CD4-positive, alpha-beta T cell treated with Interleukin-17A for 1 hour (primary cell): ENCODE measurements around the gene GIPC3.

ENCODE experiments used
- DNase-seq: peaks from one replicate; pipeline ENCODE4 v3.0.0-alpha.2; 2020

The GIPC3 gene

DNA sequence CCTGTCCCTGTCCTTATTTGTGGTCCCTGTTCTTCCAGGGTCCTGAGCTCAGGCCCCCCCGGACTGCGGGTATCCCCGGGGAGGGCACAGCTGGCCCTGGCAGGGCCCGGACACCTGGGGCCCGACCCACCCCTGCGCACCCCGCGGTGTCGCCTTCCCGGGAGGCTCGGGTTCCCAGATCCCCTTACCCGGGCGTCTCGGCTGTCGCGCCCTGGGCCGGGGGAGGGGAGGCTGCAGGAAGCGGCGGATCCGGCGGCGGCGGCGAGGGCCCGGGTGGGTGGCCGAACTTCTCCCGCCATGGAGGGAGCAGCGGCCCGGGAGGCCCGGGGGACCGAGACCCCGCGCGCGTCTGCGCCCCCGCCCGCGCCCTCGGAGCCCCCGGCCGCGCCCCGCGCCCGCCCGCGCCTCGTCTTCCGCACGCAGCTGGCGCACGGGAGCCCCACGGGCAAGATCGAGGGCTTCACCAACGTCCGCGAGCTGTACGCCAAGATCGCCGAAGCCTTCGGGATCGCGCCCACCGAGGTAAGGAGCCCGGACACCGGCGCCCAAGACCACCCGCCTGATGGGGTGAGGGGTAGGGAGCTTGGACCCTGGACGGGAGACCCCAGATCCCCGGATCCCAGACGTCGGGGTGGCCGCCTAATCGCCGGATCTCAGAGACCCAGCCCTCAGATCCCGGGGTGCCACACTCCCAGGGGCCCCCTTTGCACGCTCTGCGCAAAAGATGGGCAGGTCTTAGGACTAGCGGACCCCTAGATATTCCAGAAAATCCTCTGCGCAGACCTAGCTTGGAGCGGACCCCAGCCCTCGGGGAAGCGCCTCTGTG lies at the start of gene GIPC3:
Gene GIPC3, plus strand, starts transcription at position 178 of the 826 bp plus-strand sequence. Its CDS starts 120 bp downstream, at position 298.
- no peak for DNase-seq

DNA sequence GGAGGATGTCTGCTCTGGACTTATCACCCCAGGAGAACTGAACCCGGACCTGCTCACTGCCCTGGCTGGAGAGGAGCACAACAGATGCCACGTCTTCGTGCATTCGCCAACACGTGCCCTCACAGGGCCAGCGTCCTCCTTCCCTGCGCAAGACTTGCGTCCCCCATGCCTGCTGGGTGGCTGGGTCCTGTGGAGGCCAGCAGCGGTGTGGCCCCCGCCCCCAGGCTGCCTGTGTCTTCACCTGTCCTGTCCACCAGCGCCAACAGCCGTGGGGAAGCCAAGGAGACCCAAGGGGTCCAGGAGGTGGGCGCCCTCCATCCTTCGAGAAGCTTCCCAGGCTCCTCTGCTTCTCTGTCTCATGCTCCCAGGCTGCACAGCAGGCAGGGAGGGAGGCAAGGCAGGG lies 49.7 kb upstream of the GIPC3 start:
- DNase-seq = no peak

DNA sequence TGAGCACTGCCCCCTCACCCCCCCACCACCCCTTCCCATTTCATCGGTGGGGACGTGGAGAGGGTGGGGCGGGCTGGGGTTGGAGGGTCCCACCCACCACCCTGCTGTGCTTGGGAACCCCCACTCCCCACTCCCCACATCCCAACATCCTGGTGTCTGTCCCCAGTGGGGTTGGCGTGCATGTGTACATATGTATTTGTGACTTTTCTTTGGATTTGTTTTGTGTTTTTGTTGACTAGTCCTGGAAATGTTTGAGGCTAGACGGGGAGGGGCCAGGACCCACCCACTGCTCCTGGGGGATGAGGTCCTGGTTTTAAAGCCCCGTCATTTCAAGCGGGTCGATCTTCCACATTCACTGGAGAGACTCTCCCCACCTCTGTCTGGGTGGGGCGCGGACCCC lies 49.3 kb upstream of the GIPC3 start:
- DNase-seq = no peak

- no peak for DNase-seq
These were observed 48.7 kb upstream of the GIPC3 start for GRCh38 chr19:3536429-3537100.

DNA sequence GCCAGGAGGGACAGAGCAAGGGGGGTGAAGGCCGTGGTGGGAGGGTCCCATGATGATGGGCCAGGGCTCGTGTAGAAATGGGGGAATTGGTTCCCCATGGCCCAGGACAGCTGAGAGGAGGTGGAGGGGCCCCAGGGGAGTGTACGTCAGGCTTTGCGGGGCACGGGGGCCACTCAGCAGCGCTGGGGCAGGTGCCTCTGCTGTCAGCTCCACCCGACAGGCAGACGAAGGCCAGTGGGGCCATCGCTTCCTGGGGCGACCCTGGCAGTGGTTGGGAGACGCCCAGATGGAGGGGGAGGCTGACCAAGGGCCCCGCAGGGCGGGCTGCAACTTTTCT lies 48.2 kb upstream of the GIPC3 start:
- DNase-seq = no peak

DNA sequence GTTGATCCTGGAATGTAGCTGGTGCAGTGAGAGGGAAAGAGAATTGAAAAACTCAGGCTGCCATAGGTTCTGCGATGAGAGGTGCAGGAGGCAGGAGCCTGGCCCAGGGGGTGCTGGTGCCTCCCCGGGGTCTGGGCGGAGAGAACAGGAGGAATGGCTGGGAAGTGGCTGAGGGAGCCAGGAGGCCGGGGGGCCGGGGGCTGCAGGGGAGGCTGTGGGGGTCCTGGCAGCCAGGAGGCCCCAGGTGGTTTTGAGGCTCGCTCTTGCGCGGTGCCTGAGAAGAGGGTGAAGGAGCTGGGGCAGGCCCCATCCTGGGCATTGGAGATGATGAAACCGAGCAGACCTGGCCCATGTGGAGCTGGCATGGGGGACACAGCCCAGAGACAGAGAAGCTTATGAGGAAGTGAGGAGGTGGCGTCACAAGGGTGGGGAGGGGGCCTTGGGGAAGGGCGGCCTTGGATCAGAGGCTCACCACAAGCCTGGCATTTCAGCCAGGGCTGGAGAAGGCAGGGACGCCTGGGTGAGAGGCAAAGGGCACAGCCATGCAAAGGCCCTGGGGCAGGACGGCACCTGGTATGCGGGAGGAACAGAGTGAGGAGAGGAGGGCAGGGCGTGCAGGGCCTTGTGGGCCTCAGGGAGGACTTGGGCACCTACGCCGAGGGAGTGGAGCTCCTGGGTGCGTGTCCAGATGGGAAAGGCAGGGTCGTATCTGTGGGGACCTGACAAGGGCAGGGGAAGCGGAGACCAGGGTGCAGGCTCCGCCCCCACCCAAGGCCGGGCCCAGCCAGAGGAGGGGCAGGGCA lies 47.6 kb upstream of the GIPC3 start:
- no peak for DNase-seq

DNA sequence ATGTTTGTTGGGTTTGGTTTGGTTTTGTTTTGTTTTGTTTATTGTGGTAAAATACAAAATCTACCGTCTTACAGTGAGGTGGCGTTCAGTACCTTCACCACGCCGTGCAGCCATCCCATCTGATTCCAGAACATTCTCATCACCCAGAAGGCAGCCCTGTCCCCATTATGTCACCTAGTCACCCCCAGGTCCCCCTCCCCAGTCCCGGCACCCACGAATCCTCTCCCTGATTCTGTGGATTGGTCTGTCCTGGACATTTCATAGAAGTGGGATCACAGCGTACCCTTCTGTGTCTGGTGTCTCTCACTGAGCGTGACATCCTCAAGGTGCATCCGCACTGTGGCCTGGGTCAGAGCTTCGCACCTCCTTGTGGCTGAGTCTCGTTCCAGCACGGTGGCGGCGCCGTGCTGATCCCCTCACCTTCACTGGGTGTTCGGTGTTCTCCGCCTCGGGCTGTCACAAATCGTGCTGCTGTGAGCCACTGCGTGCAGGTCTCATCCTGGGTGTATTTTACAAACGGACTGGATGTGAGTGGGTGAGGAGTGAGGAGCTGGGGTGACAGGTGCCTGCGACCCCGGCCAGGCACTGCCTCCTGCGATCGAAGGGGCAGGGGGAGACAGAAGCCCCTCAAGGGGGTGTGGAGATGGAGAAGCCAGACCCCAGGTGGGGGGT lies 46.9 kb upstream of the GIPC3 start:
- no peak for DNase-seq

GRCh38 chr19:3538965-3539755 lies 46.1 kb upstream of the GIPC3 start, which contains the start of gene TEKTIP1:
TEKTIP1 (plus strand) TSS chr19:3539174; CDS start chr19:3539178, 4 bp downstream.
- DNase-seq = no peak

GRCh38 chr19:3539756-3540118 lies 45.5 kb upstream of the GIPC3 start:
- DNase-seq = no peak

GRCh38 chr19:3543150-3544057 lies 41.9 kb upstream of the GIPC3 start:
- no peak for DNase-seq

GRCh38 chr19:3544058-3544376 lies 41.3 kb upstream of the GIPC3 start:
- no peak for DNase-seq

DNA sequence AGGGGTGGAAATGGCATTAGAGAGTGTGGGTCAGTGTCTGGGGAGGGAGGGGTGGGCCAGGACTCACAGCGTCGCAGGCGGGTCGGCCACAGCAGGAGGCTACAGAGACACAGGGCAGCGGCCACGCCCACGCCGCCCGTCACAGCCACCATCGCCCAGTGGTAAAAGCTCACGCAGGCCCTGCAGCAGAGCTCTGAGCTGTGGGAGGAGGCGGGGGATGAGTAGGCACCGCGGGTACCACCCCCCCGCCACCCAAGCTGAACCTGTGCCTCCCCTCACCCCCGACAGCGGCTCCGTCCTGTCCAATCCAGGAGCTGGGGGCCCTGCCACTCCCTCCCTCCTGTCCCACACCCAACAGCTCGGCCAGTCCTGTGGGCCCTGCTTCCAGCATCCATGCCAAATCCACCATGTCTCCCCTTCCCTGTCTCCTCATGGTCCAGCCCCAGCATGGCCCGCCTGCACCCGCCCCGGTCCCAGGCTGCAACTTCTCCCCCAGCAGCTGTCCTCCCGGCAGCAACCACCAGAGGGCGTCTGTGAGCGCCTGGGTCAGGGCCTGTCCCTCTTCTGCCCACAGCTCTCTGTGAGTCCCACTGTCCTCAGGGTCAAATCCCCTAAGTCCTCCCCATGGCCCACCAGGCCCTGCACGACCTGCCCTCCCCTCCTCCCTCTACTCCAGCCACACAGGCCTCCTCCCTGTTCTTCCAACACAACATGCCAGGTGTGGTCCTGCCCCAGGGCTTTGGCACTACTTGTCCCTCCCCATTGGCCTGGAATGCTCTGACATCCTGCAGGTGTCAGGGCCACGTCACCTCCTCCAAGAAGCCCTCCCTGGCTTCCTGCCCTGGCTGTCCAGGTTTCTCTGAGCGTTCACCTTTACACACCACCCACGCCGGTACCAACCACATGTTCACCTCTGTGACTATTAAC lies 40.3 kb upstream of the GIPC3 start:
- peak; percentile 80 for DNase-seq

- DNase-seq = no peak
These were observed 39.6 kb upstream of the GIPC3 start for GRCh38 chr19:3545669-3546034.

GRCh38 chr19:3546119-3546518 lies 39.2 kb upstream of the GIPC3 start:
- no peak for DNase-seq

DNA sequence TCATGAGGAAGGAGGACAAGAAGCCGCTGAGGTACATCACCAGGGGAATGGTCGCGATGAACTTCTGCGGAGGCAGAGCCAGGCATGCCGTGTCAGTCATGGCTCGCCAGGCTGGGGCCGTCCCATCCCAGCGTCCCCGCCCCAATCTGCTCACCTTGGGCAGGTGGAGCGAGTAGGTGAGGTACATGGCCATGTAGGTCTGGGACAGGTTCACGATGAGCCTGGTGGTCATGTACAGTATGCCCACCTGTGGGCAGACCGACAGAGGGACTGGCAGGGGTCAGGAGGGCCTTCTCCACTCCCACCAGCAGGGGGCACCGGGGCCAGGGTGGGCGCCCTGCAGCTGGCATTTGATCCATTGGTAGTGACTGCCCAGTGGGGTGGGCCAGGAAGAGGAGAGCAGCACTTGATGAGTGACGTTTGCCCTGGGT lies 38.0 kb upstream of the GIPC3 start:
- peak; percentile 29 for DNase-seq

DNA sequence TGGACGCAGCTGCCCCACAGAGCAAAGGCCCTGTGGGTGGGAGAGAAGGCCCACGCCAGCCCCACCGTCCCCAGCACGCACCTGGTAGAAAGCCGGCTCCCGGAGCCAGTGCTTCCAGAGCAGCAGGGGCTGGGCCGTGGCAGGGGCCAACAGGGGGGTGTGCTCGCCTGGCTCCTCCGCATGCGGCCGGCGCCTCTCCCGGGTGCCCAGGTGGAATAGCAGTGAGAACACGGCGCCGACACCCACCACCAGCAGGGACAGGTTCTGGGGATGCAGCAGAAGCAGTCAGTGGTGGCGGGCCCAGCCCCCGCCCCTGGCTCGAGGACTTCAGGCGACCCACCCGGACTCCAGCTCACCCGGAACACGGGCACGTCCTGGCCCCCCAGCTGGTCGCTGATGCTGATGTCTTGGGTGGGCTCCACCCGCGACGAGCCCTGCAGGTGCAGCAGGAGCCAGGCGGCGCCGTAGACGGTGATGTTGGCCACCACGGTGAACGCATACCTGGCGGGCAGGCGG lies 37.5 kb upstream of the GIPC3 start:
- no peak for DNase-seq

DNA sequence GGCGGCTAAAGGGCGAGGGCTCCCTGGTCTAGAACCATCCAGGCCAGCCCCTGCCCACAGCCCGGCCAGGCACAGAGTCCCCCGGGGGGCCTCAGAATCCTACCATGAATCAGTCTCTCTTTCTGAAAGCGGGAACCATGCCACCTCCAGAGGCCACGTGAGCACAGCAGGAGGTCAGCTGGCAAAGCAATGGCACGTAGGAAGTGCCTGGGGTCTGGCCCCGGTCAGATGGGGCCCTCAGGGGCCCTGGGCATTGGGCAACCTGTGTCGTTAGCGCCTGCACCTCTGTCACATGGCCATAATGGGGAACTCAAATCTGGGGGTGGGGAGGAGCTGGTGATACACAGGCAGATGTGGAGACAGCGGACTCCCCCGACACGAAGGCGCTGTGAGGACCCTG lies 36.7 kb upstream of the GIPC3 start:
- no peak for DNase-seq

DNA sequence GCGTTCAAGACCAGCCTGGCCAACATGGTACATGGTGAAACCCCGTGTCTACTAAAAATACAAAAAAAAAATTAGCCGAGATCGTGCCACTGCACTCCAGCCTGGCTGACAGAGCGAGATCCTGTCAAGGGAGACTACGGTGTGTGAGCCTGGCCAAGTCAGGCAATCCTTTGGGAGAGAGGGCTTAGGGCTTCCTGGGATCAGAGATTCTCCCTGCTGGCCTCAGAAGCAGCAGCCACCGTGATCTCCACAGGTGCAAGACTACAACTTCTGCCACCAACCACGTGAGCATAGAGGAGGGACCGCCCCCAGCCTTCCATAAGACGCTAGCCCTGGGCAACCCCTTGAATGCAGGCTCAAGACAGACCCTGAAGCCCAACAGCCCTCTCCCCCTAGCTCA lies 35.5 kb upstream of the GIPC3 start:
- no peak for DNase-seq

DNA sequence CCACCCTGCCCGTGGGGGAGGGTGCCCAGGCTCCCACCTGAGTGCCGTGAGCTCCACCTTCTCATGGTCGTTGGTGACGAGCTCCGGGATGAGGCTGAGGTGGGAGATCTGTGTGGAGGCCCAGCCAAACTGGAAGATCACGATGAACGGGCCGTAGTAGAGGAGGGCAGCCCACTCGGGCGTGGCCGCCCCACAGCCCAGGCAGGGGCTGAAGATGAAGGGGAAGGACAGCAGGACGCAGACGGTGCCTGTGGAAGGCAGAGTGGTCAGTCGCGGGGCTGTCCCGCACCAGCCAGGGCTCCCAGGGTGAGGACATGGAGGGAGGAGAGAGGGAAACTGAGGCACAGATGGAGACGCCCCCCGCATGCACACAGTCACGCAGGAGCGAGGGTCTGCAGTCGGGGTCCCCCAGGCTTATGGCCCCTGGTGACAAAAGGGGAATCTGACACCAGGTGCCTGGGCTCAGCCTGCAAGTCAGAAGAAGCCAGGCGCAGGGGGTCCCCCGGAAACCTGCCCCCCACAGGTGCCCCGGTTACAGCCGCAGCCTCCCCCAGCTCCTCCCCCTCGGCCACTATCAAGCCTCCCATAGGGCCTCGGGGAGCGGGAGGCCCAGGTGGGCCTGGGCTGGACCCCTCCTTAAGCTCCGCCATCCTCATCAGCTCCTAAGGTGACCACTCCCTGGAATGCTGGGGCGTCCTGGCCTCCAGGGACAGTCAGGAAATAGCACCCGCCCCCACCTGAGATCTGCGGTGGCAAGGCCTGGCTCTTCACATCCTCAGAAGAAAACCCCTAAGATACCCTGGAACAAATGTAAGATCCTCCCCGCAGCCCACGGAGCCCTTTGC lies 34.1 kb upstream of the GIPC3 start:
- DNase-seq = no peak
